MG63 (cell line): ENCODE measurements around the gene CHTF8. TPM values are rescaled to one million over a fixed set of nuclear protein-coding genes. Genes with fewer than 3 reads are reported as not detected.
"Not testable (repeated sequence)": the region's sequence is repeated elsewhere in the genome, so short reads cannot be mapped to it uniquely, and the experiment has no call there.

Experiments
- DNase-seq: peaks from one replicate; pipeline ENCODE4 v3.0.0-alpha.2; 2020
- H3K27me3 ChIP-seq: fragments of 250-450 bp; sonication (Bioruptor Pico); 2 replicates; pipeline ENCODE4 v1.5.1; 2020; ENCODE audit warnings: mild to moderate bottlenecking, moderate library complexity
- H3K36me3 ChIP-seq: fragments of 250-450 bp; sonication (Bioruptor Pico); 2 replicates; pipeline ENCODE4 v1.5.1; 2020; ENCODE audit warnings: mild to moderate bottlenecking, moderate library complexity
- H3K4me3 ChIP-seq: fragments of 250-450 bp; sonication (Bioruptor Pico); 2 replicates; pipeline ENCODE4 v1.5.1; 2020; ENCODE audit warnings: mild to moderate bottlenecking, moderate library complexity
- H3K9me3 ChIP-seq: fragments of 250-450 bp; sonication (Bioruptor Pico); 2 replicates; pipeline ENCODE4 v1.5.1; 2020; ENCODE audit warnings: mild to moderate bottlenecking, moderate library complexity
- total RNA-seq: library from RNA; depleted of rRNA; stranded (reverse); fragments of >200 nt; shearing (Covaris generic); gene quantifications from 2 replicates; pipeline ENCODE4 v1.2.3, GENCODE V29; 2014; ENCODE audit warnings: low replicate concordance

Gene CHTF8
- total RNA-seq, 1 experiment from 2014 or later, result 166 TPM

DNA sequence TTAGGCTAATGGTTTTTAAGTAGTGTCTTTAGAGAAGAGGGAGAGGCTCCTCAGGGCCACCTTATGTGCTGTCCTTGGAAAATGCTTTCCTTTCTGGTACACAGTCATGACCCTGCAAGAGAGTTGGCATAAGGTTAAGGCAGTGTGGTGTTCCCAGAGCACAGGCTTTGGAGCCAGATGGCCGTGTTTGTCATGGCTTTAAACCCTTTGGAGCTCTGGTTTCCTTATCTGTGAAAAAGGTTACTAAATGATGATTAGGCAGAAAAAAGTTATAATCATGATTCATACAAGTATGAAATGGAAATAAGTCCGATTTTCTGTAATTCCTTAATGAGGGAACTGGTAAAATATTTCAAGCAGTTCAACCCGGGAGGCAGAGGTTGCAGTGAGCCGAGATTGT is 13.3 kb upstream of the CHTF8 start:
- Histone ChIP-seq H3K27me3 (no peaks in the 10 kb centered on the region), H3K36me3 (peaks cover 49% of the 10 kb centered on the region), H3K4me3 (no peak overlapping the region), H3K9me3 (no peaks in the 10 kb centered on the region)
- DNase-seq, result no peak

DNA sequence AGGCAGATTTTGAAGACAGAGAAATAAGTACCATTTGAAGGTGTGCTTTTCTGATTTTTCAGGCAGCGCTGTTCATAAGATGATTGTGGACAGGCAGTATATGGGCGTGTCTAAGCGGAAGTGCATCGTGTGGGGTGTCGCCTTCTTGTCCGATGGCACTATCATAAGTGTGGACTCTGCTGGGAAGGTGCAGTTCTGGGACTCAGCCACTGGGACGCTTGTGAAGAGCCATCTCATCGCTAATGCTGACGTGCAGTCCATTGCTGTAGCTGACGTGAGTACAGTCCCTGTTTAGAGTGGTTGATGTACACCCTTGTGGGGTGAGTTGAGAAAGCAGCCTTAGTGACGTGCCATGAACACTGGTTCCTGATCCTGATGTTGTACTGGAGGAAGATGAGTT is 10.7 kb upstream of the CHTF8 start:
- peaks cover 60% of the 10 kb centered on the region for H3K36me3 ChIP-seq
- DNase-seq, result no peak
- H3K9me3 ChIP-seq, result no peaks in the 10 kb centered on the region
- no peaks in the 10 kb centered on the region for H3K27me3 ChIP-seq
- H3K4me3 ChIP-seq, result no peak overlapping the region

DNA sequence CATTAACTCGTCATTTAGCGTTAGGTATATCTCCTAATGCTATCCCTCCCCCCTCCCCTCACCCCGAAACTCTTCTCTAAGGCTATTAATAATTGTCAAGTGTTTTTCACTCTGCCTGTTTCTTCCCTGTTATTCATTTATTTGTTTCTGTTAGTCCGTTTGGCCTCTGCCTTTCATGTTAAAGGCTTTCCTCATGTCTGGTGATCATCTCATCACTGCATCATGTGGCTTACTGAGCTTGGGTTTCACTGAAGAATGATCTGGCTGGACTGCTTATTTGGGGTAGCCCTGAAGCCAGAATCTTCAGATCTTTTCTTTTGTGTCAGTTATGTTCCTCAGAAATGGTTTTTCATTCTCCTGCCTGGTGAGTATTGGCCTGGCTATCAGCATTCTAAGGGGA is 9.5 kb upstream of the CHTF8 start:
- H3K36me3 ChIP-seq, result peaks cover 68% of the 10 kb centered on the region
- H3K4me3 ChIP-seq, result no peak overlapping the region
- no peaks in the 10 kb centered on the region for H3K27me3 ChIP-seq
- H3K9me3 ChIP-seq, result no peaks in the 10 kb centered on the region
- DNase-seq, result no peak

DNA sequence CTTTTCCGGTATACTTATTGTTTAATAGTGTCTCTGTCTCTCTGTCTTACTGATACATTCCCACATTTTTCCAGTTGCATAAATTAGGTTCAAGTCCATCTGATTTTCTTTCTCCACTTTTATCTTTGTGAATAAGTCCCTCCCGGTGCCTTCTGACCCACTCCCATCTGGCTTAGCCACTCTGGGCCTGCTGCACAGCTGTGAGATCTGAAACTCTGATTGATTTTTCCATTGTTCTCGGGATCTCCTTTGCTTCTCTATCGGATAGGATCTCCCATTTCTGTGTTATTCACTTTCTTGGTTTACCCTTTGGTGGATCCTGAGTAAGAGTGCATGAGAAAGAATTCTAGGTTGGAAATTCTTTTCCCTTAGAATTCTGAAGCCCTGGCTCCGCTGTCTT is 8.6 kb upstream of the CHTF8 start:
- Histone ChIP-seq H3K4me3 (no peak overlapping the region), H3K27me3 (no peaks in the 10 kb centered on the region), H3K36me3 (peaks cover 68% of the 10 kb centered on the region)

DNA sequence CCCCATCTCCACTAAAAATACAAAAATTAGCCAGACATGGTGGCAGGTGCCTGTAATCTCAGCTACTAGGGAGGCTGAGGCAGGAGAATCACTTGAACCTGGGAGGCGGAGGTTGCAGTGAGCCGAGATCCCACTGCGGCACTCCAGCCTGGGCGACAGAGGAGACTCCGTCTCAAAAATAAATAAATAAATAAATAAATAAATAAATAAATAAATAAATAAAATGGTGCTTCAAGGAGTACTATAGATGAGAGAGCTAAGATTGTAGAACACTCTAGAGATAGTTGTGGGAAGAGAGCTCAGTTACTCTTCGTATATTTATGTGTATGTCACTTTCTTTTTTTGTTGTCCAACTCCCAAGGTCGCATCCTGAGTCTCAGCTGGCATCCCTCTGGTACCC is 7.1 kb upstream of the CHTF8 start:
- peaks cover 58% of the 10 kb centered on the region for H3K36me3 ChIP-seq
- H3K4me3 ChIP-seq, H3K9me3 ChIP-seq, H3K27me3 ChIP-seq, DNase-seq: not testable (repeated sequence)

More for the DNA sequence above, 8.6 kb upstream of the CHTF8 start:
- H3K9me3 ChIP-seq, result no peaks in the 10 kb centered on the region
- no peak for DNase-seq

DNA sequence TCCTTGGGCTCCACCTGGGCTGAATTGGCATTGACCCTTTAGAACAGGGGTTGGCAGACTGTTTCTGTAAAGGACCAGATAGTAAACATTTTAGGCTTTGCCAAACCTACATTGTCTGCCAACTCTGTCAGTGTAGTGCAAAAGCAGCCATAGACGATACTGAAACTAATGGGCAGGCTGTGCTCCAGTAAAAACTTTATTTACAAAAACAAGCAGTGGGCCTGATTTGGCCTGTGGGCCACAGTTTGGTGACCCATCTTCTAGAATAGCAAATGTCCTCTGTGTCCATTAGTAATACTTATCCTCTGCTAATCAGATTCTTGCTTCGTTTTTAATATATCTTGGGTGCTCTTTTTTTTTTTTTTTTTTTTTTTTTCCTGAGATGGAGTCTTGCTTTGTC is 6.2 kb upstream of the CHTF8 start:
- no peak overlapping the region for H3K4me3 ChIP-seq
- DNase-seq, result no peak
- no peaks in the 10 kb centered on the region for H3K9me3 ChIP-seq
- H3K36me3 ChIP-seq, result peaks cover 56% of the 10 kb centered on the region
- no peaks in the 10 kb centered on the region for H3K27me3 ChIP-seq

DNA sequence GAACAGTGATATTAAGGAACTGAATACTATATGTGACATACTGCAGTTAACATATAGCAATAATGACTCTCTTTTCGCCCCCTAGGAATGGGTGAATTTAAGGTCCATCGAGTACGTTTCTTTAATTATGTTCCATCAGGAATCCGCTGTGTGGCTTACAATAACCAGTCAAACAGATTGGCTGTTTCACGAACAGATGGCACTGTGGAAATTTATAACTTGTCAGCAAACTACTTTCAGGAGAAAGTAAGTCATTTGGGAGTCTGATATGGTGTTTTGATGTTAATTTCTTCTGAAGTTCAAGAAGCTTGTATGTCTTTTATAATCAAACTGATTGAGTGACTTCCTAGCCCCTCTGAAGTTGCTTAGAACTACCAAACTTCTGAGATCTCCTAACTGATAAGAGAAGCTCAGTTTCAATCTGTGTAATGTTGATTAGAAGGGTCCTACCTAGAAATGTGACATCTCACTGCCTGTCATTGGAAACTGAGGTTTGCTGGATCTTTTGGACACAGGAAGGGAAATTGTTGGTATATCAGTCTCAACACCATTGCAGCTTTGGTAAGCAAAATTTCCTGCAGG is 1.1 kb upstream of the CHTF8 start:
- DNase-seq, result no peak

DNA sequence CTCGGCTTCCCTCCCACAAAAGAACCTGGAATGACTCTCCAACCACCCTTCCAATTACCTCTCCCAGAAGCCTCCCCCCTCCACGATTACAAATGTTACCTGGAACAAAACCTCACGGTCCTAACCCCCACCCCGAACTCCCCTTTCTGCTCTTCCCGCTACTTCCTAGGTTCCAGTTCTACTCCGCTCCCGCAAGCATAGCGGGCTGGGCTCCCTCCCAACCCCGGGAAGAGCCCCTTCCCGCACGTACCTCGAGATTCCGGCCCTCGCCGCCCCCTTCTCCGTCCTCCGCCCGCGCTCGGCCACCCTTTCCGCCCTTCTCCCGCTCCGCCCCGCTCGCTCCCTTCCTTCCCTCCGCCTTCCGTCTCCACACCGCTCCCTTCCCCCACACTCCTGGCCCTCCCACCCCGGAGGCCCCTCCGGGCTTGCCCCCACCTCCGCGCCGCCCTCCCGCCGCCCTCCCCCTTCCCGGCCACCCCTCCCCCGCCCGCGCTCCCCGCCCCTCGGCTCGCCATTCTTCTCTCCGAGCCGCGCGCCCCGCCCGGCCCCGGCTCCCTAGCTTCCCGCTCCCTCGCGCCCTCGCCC is 457 bp downstream of the CHTF8 start:
- Histone ChIP-seq H3K36me3 (peaks cover 37% of the 10 kb centered on the region), H3K27me3 (no peaks in the 10 kb centered on the region), H3K9me3 (no peaks in the 10 kb centered on the region), H3K4me3 (peak overlapping the region; percentile 89)
- DNase-seq, result peak; percentile 82

More for the DNA sequence above, 1.1 kb upstream of the CHTF8 start:
- H3K4me3 ChIP-seq, result peak overlapping the region; percentile 89
- H3K9me3 ChIP-seq, result no peaks in the 10 kb centered on the region
- H3K36me3 ChIP-seq, result peaks cover 40% of the 10 kb centered on the region
- H3K27me3 ChIP-seq, result no peaks in the 10 kb centered on the region

DNA sequence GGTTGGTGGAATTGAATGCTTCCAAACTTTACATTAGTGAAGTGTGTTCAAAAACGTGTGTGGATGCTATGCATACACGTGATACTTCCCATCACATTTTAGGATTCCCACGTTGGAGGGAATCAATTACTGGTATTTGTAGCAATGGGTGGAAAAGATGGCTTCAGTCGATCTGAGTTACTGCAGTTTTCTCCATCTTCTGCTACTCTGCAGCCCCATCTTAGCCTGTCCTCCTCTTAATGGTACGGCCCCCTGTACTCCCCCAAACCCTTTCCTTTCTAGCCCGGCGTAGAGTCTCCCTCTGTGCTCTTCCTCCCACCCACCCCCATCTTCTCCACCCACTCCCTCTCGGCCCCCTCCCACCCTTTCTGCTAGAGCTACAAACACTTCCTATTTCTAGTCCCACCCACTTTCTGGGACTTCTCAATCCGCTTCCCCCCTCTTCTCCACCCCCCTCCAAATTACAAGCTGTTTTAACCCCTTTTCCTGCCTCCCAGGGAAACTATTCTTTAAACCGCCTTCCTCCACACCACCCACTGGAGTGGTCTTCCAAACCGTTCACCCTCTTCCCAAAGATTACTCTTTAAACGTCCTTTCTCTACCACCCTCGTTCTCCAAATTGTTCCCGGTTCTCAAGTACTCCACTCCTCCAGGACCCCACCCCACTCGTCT is 1.1 kb downstream of the CHTF8 start:
- H3K4me3 ChIP-seq, result peak overlapping the region; percentile 89
- no peaks in the 10 kb centered on the region for H3K9me3 ChIP-seq
- no peaks in the 10 kb centered on the region for H3K27me3 ChIP-seq
- peaks cover 32% of the 10 kb centered on the region for H3K36me3 ChIP-seq
- no peak for DNase-seq

DNA sequence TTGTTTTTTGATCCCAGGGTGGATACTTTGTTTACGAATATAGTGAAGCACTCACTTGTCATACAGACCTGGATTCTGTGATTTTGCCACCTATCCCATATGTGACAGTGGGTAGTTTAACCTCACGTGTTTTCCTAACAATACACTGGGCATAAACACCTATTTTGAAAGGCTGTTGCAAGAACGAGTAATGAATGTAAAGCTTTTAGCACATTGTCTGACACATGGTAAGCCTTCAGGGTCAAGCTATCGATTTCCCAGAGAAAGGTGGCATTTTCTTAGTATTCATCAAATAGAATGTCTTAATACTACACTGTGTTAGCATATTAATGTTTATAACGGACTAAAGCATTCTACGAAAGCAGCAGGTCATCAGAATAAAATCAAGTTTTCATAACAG is 1.9 kb downstream of the CHTF8 start:
- peaks cover 32% of the 10 kb centered on the region for H3K36me3 ChIP-seq
- H3K4me3 ChIP-seq, result no peak overlapping the region; the same call in 1 of the 2 replicates
- H3K27me3 ChIP-seq, result no peaks in the 10 kb centered on the region
- no peak for DNase-seq
- H3K9me3 ChIP-seq, result no peaks in the 10 kb centered on the region

DNA sequence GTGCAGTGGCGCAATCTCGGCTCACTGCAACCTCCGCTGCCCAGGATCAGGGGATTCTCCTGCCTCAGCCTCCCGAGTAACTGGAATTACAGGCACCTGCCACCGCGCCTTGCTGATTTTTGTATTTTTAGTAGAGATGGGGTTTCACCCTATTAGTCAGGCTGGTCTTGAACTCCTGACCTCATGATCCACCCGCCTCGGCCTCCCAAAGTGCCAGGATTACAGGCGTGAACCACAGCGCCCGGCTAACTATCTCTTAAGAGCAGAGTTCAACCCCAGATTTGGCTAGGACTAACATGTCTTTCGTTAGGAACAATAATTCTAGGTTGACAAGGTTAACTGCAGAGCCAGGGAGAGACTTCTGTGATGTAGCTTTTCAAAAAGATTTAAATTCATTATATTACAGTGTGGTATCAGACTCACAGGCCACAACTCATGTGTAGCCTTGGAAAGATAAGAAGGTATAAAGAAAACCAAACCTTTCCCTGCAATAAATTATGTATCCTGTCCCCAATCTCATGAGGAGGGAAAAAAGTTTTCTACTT is 4.3 kb downstream of the CHTF8 start:
- Histone ChIP-seq H3K36me3 (peaks cover 33% of the 10 kb centered on the region), H3K9me3 (no peaks in the 10 kb centered on the region), H3K4me3 (no peak overlapping the region), H3K27me3 (no peaks in the 10 kb centered on the region)
- DNase-seq, result no peak

DNA sequence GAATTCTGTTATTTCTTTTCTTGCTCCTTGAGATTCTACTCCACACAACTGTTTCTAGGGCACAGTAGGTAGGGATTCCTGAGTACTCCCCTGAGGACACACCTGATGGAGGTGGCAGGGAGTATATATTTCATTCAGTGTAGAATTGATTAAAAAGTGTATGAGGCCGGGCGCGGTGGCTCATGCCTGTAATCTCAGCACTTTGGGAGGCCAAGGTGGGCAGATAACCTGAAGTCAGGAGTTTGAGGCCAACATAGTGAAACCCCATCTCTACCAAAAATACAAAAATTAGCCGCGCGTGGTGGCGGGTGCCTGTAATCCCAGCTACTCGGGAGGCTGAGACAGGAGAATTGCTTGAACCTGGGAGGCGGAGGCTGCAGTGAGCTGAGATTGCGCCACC is 5.6 kb downstream of the CHTF8 start:
- H3K36me3 ChIP-seq, result peaks cover 36% of the 10 kb centered on the region
- not testable (repeated sequence) for DNase-seq, H3K4me3 ChIP-seq, H3K27me3 ChIP-seq, H3K9me3 ChIP-seq

DNA sequence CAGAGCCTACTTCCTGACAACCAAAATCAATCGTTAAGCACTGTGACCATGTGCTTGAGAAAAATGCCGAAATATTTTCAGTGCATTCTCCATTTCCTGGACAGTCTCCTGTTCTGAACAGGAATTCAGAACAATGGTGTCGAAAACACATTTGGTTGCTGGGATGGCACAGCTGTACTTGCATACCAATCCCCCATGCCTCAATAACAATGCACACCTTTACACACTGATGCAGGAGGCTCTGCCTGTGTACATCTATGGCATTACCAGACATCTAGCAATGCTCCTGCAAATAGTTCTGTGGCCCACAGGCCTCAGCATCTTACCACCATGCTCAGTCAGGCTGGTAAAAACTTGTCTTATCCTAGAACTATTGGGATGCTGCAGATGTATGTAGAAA is 6.2 kb downstream of the CHTF8 start:
- Histone ChIP-seq H3K36me3 (peaks cover 36% of the 10 kb centered on the region), H3K27me3 (no peaks in the 10 kb centered on the region), H3K9me3 (no peaks in the 10 kb centered on the region), H3K4me3 (no peak overlapping the region)
- DNase-seq, result no peak

DNA sequence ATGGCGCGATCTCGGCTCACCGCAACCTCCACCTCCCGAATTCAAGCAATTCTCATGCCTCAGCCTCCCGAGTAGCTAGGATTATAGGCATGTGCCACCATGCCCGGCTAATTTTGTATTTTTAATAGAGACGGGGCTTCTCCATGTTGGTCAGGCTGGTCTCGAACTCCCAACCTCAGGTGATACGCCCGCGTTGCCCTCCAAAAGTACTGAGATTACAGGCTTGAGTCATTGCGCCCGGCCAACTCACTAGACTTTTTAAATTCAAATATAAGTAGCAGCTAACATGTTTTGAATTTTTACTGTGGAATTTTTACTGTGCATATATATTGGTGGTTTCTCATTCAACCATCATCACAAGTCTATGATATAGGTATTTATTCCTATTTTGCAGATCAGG is 7.4 kb downstream of the CHTF8 start:
- peaks cover 27% of the 10 kb centered on the region for H3K36me3 ChIP-seq
- not testable (repeated sequence) for H3K27me3 ChIP-seq, H3K9me3 ChIP-seq, H3K4me3 ChIP-seq, DNase-seq

DNA sequence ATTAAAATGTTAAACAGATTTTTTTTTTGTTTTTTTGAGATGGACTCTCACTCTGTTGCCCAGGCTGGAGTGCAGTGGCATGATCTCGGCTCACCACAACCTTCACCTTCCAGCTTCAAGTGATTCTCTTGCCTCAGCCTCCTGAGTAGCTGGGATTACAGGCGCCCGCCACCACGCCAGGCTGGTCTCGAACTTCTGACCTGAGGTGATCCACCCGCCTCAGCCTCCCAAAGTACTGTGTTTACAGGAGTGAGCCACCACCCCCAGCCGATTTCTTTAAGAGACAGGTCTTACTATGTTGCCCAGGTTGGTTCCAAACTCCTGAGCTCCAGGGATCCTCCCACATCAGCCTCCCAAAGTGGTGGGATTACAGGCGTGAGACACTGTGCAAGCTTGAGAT is 8.0 kb downstream of the CHTF8 start:
- not testable (repeated sequence) for H3K4me3 ChIP-seq, H3K27me3 ChIP-seq, H3K9me3 ChIP-seq, DNase-seq
- peaks cover 29% of the 10 kb centered on the region for H3K36me3 ChIP-seq

DNA sequence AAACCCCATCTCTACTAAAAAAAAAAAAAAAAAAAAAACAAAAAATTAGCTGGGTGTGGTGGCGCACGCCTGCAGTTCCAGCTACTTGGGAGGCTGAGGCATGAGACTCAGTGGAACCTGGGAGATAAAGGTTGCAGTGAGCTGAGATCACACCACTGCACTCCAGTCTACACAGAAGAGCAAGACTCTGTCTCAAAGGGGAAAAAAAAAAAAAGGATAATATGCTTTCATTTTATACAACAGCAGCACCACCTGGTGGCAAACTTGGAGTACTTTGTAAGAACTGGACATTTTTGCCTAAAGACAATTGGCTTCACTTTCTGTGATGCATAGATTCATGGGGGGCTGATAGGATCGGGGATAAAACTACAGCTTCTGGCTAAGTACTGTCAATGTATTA is 8.5 kb downstream of the CHTF8 start:
- Histone ChIP-seq H3K36me3 (peaks cover 28% of the 10 kb centered on the region), H3K27me3 (no peaks in the 10 kb centered on the region), H3K9me3 (no peaks in the 10 kb centered on the region), H3K4me3 (no peak overlapping the region)
- no peak for DNase-seq

DNA sequence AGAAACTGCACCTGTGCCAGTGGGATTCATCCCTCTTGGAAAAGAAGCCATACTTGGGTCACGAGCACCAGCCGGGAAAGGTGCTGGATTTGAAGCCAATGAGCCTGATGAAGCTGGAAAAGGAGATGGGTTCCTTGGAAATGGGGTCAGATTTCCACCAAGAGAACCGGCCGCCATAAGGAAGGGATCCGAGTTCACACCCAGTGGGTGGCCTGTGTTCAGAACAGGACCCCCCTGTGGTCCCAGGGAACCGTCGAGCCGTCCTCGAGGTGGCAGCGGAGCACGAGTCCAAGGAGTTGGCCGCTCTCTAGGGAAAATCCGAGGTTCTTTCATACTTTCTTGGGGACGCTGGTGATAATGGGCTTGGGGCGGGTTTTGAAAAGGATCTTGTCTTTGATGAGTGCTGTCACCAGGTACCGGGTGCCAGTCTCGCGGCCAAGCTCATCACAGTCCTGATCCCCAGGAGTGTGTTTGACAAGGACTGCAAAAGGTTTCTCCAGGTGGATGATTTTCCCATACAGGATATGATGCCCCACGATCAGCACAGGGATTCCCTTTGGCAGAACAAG is 12.2 kb downstream of the CHTF8 start:
- DNase-seq, result no peak
- H3K4me3 ChIP-seq, result no peak overlapping the region
- H3K9me3 ChIP-seq, result no peaks in the 10 kb centered on the region
- H3K27me3 ChIP-seq, result no peaks in the 10 kb centered on the region
- H3K36me3 ChIP-seq, result peaks cover 32% of the 10 kb centered on the region
